Inflammatory macrophage (primary cell): ENCODE measurements around the gene WDR46.
A peak's percentile ranks its signal among the peaks of the same experiment; 100 is the strongest.

Experiments
- DNase-seq, 2 donors: peaks; one replicate each; pipeline ENCODE4 v3.0.0-alpha.2; 2020 to 2022
- total RNA-seq, 18 experiments: gene quantifications; one replicate each; lab custom pipeline; 2026; ENCODE audit warnings: mixed read lengths in 6 of 18, inconsistent platforms in 2 of 18; lab: John Stamatoyannopoulos, UW

The WDR46 gene
- 6.3 to 40.0 (median 26.3) reads per million in 18 experiments for total RNA-seq

- peak; percentile 90 for DNase-seq
Observed at GRCh38 chr6:33288921-33289783, at the start of gene WDR46, which contains the start of gene PFDN6. Gene WDR46 (minus strand): TSS chr6:33289239. CDS start chr6:33289170, 69 bp downstream. Gene PFDN6 (plus strand): TSS chr6:33289601. CDS start chr6:33289857, 256 bp downstream.

GRCh38 chr6:33336495-33336894 lies 47.5 kb upstream of the WDR46 start:
- no peak for DNase-seq

GRCh38 chr6:33335916-33336315 lies 46.9 kb upstream of the WDR46 start:
- no peak for DNase-seq

- DNase-seq: peak; percentile 48 to 59
Observed at GRCh38 chr6:33333666-33334065, 44.6 kb upstream of the WDR46 start.

- DNase-seq: no peak
Observed at GRCh38 chr6:33330736-33331135, 41.7 kb upstream of the WDR46 start.

- DNase-seq: no peak
Observed at GRCh38 chr6:33329058-33329457, 40.0 kb upstream of the WDR46 start.

- no peak for DNase-seq
Observed at GRCh38 chr6:33324125-33324524, 35.1 kb upstream of the WDR46 start.

GRCh38 chr6:33323623-33323948 lies 34.5 kb upstream of the WDR46 start:
- no peak for DNase-seq

GRCh38 chr6:33321227-33321626 lies 32.2 kb upstream of the WDR46 start:
- no peak for DNase-seq

GRCh38 chr6:33320315-33321181 lies 31.5 kb upstream of the WDR46 start:
- peak in 1 of 2 donors; percentile 72 for DNase-seq

GRCh38 chr6:33319939-33320314 lies 30.9 kb upstream of the WDR46 start:
- no peak for DNase-seq

- DNase-seq: no peak
Observed at GRCh38 chr6:33318426-33319073, 29.5 kb upstream of the WDR46 start.

- peak; percentile 98 for DNase-seq
Observed at GRCh38 chr6:33317669-33318425, 28.8 kb upstream of the WDR46 start, which contains the start of gene ZBTB22. Gene ZBTB22 (minus strand): TSS chr6:33317744. CDS start chr6:33316916, 828 bp downstream.

GRCh38 chr6:33317419-33317668 lies 28.3 kb upstream of the WDR46 start:
- no peak for DNase-seq

- DNase-seq: peak in 1 of 2 donors; percentile 25
Observed at GRCh38 chr6:33316603-33317418, 27.8 kb upstream of the WDR46 start.

GRCh38 chr6:33315793-33316602 lies 27.0 kb upstream of the WDR46 start:
- no peak for DNase-seq

GRCh38 chr6:33314943-33315792 lies 26.1 kb upstream of the WDR46 start:
- peak in 1 of 2 donors; percentile 24 for DNase-seq

- DNase-seq: peak; percentile 84 to 92
Observed at GRCh38 chr6:33314515-33314942, 25.5 kb upstream of the WDR46 start.
